NCI-H1105 (cell line): ENCODE data around the gene ADISSP.

Experiments
- DNase-seq: peaks from one replicate; lab custom pipeline; 2025; lab: John Stamatoyannopoulos, UW

The ADISSP gene

GRCh38 chr20:3781153-3781910 is 13.8 kb upstream of the ADISSP start, which contains the start of gene SPEF1:
SPEF1 (minus strand) TSS chr20:3781448; CDS start chr20:3781287, 161 bp downstream.
- peak; percentile 93 for DNase-seq

GRCh38 chr20:3778976-3779375 is 11.4 kb upstream of the ADISSP start:
- DNase-seq = no peak

DNA sequence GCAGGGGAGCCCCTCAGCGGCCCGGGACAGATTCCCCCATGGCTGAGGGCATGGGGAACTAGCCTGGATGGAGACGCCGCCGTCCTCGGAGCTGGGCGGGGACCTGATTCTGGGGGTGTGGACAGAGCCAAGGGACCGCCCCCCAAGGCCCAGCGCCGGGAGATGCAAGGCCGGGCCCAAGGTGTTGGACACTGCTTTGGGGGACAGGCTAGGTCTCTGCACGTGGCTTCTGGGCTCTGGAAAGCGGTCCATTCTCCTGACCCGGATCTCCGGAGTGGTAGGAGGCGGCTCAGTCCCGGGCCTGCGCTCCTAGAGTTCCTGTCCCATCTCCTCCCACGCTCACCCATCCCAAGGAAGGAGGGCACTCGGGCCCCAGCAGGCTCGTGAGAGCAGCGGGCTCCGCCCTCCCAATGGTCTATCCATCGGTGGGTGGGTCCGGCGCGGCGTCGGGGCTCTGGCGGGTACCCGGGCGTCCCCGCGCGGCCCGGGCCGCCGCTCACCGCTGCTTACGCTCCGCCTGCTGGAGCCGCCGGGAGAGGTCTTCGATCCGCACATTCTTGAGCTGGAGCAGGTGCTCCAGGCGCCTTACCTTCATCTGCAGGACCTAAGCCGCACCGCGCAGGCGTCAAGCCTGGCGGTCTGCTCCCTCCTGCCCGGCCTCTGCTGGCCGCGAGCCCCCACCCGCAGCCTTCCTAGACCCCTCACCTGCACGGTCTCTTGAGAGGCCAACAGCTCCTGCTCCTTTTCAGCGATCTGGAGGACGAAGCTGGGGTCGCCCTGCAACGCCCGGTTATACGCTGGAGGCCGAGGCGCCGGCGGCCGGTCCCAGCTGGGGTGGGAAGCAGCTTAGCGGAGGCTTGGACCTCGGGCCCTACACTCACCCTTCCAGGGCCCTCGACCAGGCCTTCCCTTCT is 10.4 kb upstream of the ADISSP start:
- peak; percentile 37 for DNase-seq

GRCh38 chr20:3777381-3777715 is 9.8 kb upstream of the ADISSP start:
- no peak for DNase-seq

DNA sequence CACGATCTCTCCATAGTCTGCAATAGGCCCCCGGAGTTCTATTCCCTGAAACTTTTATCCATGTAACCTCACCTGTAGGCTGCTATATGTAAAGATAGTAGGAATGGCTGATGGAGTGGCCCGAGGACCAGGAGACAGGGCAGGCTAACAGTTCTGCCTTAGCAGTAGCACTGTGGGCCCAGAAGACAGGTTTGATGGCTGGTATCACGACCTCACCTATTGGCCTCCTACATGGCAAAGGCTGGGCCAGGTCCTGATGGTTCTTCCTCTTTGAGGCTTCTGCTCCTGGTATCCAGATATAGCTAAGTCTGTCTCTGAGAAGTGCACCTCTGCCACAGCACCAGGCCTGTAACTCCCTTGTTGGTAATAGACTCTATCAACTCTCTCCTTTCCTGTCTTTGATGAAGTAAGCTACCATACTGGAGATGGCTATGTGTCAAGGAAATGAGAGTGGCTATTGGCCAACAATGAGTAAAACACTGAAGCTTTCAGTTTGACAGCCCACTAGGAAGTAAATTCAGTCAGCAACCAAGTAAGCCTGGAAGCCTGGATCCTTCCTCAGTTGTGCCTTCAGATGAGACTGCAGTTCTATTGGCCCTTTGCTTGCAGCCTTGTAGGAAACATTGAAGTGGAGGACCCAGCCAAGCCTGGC is 8.0 kb upstream of the ADISSP start:
- DNase-seq = no peak

GRCh38 chr20:3771552-3772058 is 4.1 kb upstream of the ADISSP start:
- no peak for DNase-seq

DNA sequence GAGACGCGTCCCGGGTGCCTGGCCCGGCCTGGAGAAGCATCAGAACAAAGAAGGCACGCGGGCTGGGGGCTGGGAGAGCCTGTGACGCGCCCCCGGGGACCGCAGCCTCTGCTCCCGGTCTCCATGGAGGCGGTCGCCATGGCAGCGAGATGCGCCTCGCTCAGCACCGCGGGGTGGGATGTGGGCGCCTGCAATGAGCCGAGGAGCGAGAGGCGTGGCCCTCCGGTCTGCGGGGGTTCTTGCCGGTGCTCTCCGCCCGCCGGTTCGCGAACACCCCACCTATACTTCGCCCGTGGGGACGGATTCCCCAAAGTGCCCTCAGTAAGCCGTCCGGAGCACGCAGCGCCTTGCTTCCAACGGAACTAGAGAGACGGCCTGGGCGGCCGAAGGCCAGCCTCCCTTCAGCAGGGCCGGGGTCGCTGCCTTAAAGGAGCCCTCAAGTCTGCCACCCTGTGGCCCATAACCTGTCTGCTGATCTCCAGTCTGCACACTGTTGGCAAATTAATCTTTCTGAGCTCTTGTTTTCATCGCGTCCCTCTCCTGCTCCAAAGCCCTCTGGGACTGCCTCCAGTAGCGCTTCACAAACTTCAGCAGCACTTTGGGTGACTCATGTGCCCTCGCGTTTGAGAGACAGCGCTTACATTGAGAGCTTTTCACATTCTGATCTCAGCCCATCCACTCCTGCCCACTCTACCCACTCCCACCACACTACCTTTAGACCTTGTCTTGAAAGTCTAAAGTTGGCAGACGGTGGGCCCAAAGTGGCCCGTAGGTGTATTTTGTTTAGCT is 983 bp upstream of the ADISSP start:
- DNase-seq = peak; percentile 83

DNA sequence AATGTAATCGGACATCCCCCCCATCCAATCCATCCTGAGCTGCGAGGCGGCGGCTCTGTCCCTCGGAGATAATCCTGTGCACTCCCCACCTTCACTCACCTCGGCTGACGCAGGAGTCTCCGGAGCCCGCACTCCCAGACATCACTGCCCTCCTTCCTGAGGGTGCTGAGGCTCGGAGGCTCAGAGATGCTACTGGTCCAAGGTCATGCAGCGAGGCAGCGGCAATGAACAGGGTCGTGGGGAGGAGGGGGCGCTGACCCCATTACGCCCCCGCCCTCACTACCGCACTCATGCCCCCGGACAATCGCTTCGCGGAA is 485 bp downstream of the ADISSP start:
- DNase-seq = no peak

GRCh38 chr20:3766422-3767109 is 987 bp downstream of the ADISSP start:
- DNase-seq = no peak

- DNase-seq = no peak
Observed at GRCh38 chr20:3765171-3765882, 2.2 kb downstream of the ADISSP start.

DNA sequence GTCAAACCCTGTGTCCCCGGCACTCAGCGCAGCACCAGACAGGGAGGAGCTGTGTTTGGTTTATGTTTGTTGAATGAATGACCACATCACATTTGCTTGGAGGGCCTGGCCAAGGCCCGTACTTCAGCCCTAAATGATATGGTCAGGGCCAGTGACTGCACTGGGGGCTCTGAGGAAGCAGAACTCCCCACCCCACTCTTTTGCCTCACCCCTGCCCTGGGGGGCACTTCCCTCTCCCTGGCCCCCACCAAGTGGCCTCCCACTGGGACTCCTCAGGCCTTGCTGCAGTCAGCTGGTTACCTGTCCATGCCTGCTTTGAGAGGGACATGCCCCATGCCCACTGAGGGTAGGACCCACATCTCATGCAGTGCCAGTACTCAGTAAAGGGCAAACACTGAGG is 2.9 kb downstream of the ADISSP start:
- no peak for DNase-seq

GRCh38 chr20:3763671-3764601 is 3.6 kb downstream of the ADISSP start:
- DNase-seq = no peak

DNA sequence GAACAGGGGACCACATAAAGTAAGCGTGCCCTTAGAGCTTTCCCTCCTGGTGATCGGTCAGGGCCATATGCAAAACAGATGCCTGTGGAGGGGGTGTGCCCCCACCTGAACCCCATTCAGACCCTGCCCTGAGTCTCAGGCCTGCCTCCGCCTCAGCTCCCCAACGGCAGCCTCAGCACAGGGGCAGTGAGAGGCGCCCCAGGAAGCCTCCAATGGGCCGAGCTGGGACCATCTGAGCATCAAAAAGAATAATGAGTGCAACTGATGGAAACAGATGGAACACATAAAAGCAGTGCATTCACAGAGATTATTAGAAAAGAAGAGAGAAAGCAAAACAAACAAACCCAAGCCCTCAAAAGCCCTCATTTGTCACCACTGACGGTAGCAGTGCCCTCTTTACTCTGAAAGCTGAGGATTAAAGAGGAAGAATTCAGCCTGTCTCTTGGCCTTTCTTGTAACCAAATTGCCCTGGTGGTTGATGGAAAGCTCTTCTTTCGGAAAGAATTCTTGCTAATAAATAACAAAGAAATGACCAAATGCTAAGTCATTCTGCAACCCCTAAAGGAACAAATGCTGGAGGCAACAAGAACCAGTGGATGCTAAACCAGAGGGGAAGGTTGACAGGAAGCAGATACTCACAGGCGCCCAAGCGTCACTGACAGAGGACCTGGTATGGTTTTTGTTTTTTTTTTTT is 6.8 kb downstream of the ADISSP start:
- DNase-seq = no peak

DNA sequence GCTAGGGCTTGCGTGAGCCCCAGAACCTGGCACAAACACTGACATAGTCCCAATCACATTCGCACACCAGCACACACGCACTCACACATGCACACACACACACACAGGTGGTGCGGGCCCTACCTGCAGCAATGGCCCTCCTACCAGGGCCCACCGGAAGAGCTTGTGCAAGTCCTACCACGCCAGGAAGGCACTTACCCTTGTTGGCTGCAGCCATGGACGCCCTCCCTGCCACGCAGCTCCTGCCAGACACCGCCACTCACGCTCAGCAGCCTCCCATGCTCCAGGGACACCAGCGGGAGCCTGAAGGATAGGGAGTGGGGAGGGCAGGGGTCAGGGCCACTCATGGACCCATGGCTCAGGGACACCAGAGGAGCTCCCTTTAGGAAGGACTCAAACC is 7.7 kb downstream of the ADISSP start:
- DNase-seq = no peak

DNA sequence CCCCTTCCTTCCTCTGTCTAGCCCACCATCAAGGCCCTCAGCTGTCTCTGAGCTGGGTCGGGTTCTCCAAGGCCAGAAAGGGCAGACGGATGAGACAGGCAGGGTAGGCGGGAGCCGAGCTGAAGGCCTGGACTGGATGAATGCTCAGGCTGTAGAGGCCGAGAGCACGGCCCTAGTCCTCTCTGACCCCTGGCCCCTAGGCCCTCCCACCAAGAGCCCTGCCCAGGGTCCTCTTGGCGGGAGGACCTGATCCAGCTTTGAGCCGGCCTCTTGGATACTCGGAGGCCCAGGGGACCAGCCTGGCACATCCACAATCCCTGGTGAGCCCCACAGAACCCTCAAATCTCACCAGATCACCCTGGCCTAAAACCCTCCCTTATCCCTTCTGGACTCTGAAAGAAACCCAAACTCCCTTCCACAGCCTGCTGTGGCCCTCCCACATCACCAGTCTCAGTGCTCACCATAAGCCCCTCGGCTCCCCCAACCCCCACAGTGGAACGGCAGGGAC is 8.2 kb downstream of the ADISSP start:
- DNase-seq = no peak

DNA sequence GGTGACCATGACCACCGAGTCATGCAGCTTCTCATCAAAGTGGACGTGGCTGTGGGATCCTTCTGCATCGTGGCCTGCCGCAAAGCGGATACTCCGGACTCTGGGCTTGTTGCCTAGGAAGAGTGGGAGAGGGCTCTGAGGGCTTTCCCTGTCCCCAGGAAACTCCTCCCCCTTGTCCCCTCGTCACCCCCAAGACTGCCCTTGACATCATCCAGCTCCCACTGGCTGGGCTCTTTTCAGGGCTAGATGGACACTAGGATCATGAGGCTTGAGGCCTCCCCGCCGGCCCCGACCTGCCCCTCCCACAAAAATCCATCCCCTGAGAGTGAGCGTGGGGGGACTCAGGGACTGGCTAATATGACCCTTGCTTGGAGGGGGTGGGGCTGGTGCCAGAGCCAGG is 9.0 kb downstream of the ADISSP start:
- no peak for DNase-seq

- no peak for DNase-seq
Observed at GRCh38 chr20:3757268-3757667, 10.3 kb downstream of the ADISSP start.

DNA sequence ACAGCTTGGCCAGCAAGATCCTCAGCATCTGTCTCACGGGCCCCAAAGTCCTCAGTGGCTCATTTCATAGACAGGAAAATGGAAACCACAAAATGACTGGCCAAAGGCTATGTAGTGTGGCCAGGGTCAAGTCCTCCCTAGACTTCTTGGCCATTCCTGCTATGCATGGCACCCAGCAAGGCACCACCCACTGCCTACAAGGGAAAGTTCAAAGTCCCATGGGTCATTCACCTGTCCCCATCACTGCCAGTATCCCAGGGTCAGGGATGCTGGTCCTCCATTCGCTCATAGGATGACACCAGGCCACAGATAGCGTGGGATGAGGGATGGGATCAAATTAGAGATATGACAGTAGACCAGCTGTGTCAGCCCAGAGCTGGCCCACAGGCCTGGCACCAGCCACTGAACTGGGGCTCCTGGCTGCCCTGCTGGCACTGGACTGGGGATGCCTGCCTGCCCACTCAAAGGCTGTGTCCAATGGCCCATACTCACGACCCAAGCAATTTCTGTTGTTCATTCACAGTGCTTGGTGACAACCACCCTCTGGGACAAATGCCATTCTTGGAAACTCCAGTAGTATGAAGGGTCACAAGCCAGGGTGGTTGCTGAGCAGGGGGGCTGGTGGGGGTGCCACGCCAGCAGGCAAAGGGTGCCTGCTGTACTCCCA is 11.6 kb downstream of the ADISSP start:
- DNase-seq = no peak
